ENCODE results near the gene NUDT14.

NUDT14 gene

DNA sequence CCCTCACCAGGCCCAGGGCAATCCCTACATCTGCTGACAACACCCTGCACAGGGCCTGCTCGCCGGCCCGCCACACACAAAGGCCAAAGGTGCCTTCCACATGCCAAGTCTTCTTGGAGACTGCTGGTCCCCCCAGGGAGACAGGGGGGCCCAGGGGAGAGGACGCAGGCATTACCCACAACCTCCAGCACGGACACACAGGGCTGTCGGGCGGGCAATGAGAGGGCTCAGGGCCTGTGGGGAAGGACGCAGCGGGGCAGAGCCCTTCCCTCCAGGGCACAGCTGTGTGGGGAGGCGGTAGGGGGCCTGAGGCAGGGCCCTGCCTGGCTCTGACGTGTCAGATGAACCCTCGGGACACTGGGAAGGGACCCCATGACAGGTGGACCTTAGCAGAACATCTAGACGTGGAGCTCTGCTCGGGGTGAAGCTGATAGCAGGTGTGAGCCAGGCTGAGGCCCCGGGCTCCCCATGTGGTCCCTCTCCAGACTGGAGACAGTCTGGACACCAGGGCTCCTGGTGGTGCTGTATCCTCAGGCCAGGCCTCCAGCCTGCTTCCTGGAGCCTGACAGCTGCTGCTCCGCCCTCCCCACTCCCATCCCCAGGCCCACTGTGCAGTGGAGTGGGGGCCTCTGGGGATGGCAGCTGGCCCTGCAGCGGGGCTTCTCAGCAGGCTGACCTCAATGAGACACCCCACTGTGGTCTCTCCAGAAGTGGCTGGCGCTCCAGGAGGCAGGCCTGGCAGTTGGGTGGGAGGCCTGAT lies 31.6 kb upstream of the NUDT14 start:
- DNase-seq (ENCODE audit: low read depth in 2 of 2) = no peak

GRCh38 chr14:105211758-105212089 lies 30.6 kb upstream of the NUDT14 start:
- no peak for DNase-seq (ENCODE audit: low read depth in 2 of 2)

- no peak for DNase-seq (ENCODE audit: low read depth in 2 of 2)
Observed at GRCh38 chr14:105211086-105211757, 30.1 kb upstream of the NUDT14 start.

- DNase-seq (ENCODE audit: low read depth in 2 of 2) = no peak
Observed at GRCh38 chr14:105210266-105211025, 29.3 kb upstream of the NUDT14 start.

- DNase-seq (ENCODE audit: low read depth in 2 of 2) = no peak
Observed at GRCh38 chr14:105209646-105210045, 28.5 kb upstream of the NUDT14 start.

- DNase-seq (ENCODE audit: low read depth in 2 of 2) = no peak
Observed at GRCh38 chr14:105209091-105209490, 28.0 kb upstream of the NUDT14 start.

DNA sequence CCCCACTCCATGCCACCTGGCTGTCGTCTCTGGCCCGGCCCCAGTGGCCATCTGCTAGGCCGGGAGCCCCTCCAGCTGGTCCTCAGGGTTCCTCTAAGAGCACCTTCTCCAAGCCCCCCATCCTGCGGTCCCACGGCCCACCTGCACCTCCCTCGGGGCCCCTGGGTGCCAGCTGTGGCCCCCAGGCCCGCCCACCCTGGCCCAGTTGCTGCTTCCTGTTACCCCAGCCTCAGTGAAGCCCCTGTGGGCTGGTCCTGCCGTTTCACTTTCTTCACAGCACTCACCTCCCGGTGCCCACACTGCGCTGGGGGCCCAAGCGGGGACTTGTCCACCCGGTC lies 27.6 kb upstream of the NUDT14 start:
- no peak for DNase-seq (ENCODE audit: low read depth in 2 of 2)

- DNase-seq (ENCODE audit: low read depth in 2 of 2) = no peak
Observed at GRCh38 chr14:105207996-105208737, 27.1 kb upstream of the NUDT14 start.

- DNase-seq (ENCODE audit: low read depth in 2 of 2) = no peak
Observed at GRCh38 chr14:105207460-105207901, 26.4 kb upstream of the NUDT14 start.

- DNase-seq (ENCODE audit: low read depth in 2 of 2) = no peak
Observed at GRCh38 chr14:105206873-105207272, 25.8 kb upstream of the NUDT14 start.

GRCh38 chr14:105205673-105206208 lies 24.6 kb upstream of the NUDT14 start:
- DNase-seq (ENCODE audit: low read depth in 2 of 2) = no peak

GRCh38 chr14:105204931-105205672 lies 24.0 kb upstream of the NUDT14 start:
- no peak for DNase-seq (ENCODE audit: low read depth in 2 of 2)

GRCh38 chr14:105204206-105204930 lies 23.3 kb upstream of the NUDT14 start:
- DNase-seq (ENCODE audit: low read depth in 2 of 2) = no peak

DNA sequence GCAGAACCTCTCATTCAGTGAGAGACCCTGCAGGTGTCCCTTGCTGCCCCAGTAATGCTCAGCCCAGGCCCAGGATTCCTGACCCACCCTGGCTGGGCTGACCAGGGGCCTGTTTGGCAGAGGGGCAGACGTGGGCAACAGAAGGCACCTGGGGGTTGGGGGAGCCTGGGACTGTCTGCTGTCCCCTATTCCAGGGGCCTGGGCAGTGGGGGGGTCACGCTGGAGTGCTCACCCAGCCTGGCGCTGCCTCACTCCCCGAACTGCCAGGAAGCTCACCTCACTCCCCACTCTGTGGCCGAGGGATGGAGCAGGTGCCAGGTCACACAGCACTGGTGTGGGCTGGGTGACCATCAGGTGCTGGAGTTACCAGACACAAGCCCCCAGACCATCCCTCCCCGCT lies 22.6 kb upstream of the NUDT14 start:
- DNase-seq (ENCODE audit: low read depth in 2 of 2) = no peak

- DNase-seq (ENCODE audit: low read depth in 2 of 2) = peak in 1 of 2 donors; percentile 57
Observed at GRCh38 chr14:105203057-105203531, 22.0 kb upstream of the NUDT14 start.

GRCh38 chr14:105201925-105202513 lies 20.9 kb upstream of the NUDT14 start:
- no peak for DNase-seq (ENCODE audit: low read depth in 2 of 2)

GRCh38 chr14:105201156-105201924 lies 20.2 kb upstream of the NUDT14 start:
- DNase-seq (ENCODE audit: low read depth in 2 of 2) = no peak

GRCh38 chr14:105200641-105201040 lies 19.5 kb upstream of the NUDT14 start:
- DNase-seq (ENCODE audit: low read depth in 2 of 2) = no peak

- DNase-seq (ENCODE audit: low read depth in 2 of 2) = no peak
Observed at GRCh38 chr14:105200074-105200473, 19.0 kb upstream of the NUDT14 start.
